SK-N-SH (cell line): ENCODE data around the gene MACROD1. TPM values are rescaled to one million over a fixed set of nuclear protein-coding genes. Genes with fewer than 3 reads are reported as not detected.

ENCODE experiments used
- CTCF ChIA-PET: fragments of 300-600, 350-600 bp; formaldehyde crosslinking; extraction: SDS; loops from one replicate; lab custom pipeline; 2021; lab: Yijun Ruan, JAX
- POLR2A ChIA-PET: fragments of 350-600 bp; sonication (Branson Sonifier 250); formaldehyde crosslinking; extraction: SDS; loops from one replicate; lab custom pipeline; 2020; ENCODE audit warnings: antibody characterized with exemption, inconsistent platforms; lab: Yijun Ruan, JAX
- DNase-seq: peaks from one replicate; pipeline ENCODE4 v3.0.0; 2012
- H2AFZ ChIP-seq: fragments of 200-600 bp; sonication (generic); 2 replicates; pipeline ENCODE4 v1.8.1; 2016; ENCODE audit warnings: antibody characterized with exemption, mild to moderate bottlenecking, low read depth
- H3F3A ChIP-seq: fragments of 200-600 bp; sonication (generic); replicated peaks from 2 replicates; pipeline ENCODE3; 2016; ENCODE audit warnings: antibody characterized with exemption, mild to moderate bottlenecking; ENCODE audit not compliant: insufficient read depth
- H3K27ac ChIP-seq, 2 experiments: fragments of 200-500 bp in 1 of 2; fragments of 200-600 bp in 1 of 2; sonication (Bioruptor generic) in 1 of 2; sonication (generic), shearing (Covaris generic) in 1 of 2; 2 replicates each; pipeline versions ENCODE4 v1.5.1 to v1.6.1; 2014 to 2016; ENCODE audit warnings: low read depth in 2 of 2, inconsistent platforms in 1 of 2, low read length in 1 of 2, mild to moderate bottlenecking in 1 of 2, mixed read lengths in 1 of 2
- H3K27me3 ChIP-seq: fragments of 200-600 bp; sonication (generic), shearing (Covaris generic); 2 replicates; pipeline ENCODE4 v1.6.1; 2016; ENCODE audit warnings: mixed run types; ENCODE audit not compliant: insufficient read depth
- H3K36me3 ChIP-seq, 2 experiments: fragments of 200-500 bp in 1 of 2; fragments of 200-600 bp in 1 of 2; sonication (Bioruptor generic) in 1 of 2; sonication (generic) in 1 of 2; replicated peaks in 1 of 2; 2 replicates each; pipeline versions ENCODE3 to v1.5.1; 2014 to 2016; ENCODE audit warnings: low read length in 1 of 2, mild to moderate bottlenecking in 1 of 2; ENCODE audit not compliant: insufficient read depth in 2 of 2, control insufficient read depth in 1 of 2
- H3K4me1 ChIP-seq, 2 experiments: fragments of 200-500 bp in 1 of 2; fragments of 200-600 bp in 1 of 2; sonication (Bioruptor generic) in 1 of 2; sonication (generic), shearing (Covaris generic) in 1 of 2; 2 replicates each; pipeline versions ENCODE4 v1.5.1 to v1.6.1; 2014 to 2016; ENCODE audit warnings: low read depth in 1 of 2, low read length in 1 of 2, mixed run types in 1 of 2; ENCODE audit not compliant: insufficient read depth in 2 of 2, control insufficient read depth in 1 of 2
- H3K4me2 ChIP-seq: fragments of 200-600 bp; sonication (generic), shearing (Covaris generic); 2 replicates; pipeline ENCODE4 v1.6.1; 2017; ENCODE audit warnings: mixed run types
- H3K4me3 ChIP-seq, 2 experiments: fragments of 200-500 bp in 1 of 2; fragments of 200-600 bp in 1 of 2; sonication (Bioruptor generic) in 1 of 2; sonication (generic), shearing (Covaris generic) in 1 of 2; 2 replicates each; pipeline versions ENCODE4 v1.5.1 to v1.8.1; 2014 to 2016; ENCODE audit warnings: low read depth in 2 of 2, inconsistent platforms in 1 of 2, low read length in 1 of 2, mild to moderate bottlenecking in 1 of 2, mixed read lengths in 1 of 2, moderate library complexity in 1 of 2
- H3K79me2 ChIP-seq: fragments of 200-600 bp; sonication (generic); 2 replicates; pipeline ENCODE4 v1.8.1; 2017; ENCODE audit warnings: mild to moderate bottlenecking; ENCODE audit not compliant: insufficient read depth
- H3K9ac ChIP-seq: fragments of 200-600 bp; sonication (generic); 2 replicates; pipeline ENCODE4 v1.6.1; 2017; ENCODE audit warnings: mixed run types
- H3K9me2 ChIP-seq: fragments of 200-600 bp; sonication (generic); 2 replicates; pipeline ENCODE4 v1.6.1; 2017; ENCODE audit warnings: mixed run types
- H3K9me3 ChIP-seq: fragments of 200-600 bp; sonication (generic); 2 replicates; pipeline ENCODE4 v1.6.1; 2017; ENCODE audit warnings: mixed run types, mild to moderate bottlenecking, moderate library complexity
- H4K20me1 ChIP-seq: fragments of 200-600 bp; sonication (generic); 2 replicates; pipeline ENCODE4 v1.6.1; 2017; ENCODE audit warnings: mild to moderate bottlenecking, mixed run types; ENCODE audit not compliant: insufficient read depth
- CHD2 ChIP-seq: fragments of 150-350 bp; IDR thresholded peaks from 2 replicates; pipeline ENCODE4 v1.6.1; 2018; ENCODE audit warnings: low read length; ENCODE audit not compliant: partially characterized antibody
- EP300 ChIP-seq, 2 experiments: IDR thresholded peaks; 2 replicates each; pipeline versions ENCODE4 v1.4.0 to v1.6.1; 2012; ENCODE audit warnings: borderline replicate concordance in 1 of 2, low read depth in 1 of 2, low read length in 1 of 2
- RFX5 ChIP-seq: IDR thresholded peaks from 2 replicates; pipeline ENCODE4 v1.6.1; 2012; ENCODE audit warnings: mild to moderate bottlenecking, improper control_type of control experiment, low read length
- SMC3 ChIP-seq: IDR thresholded peaks from 2 replicates; pipeline ENCODE4 v1.6.1; 2012; ENCODE audit warnings: low read depth, low read length, improper control_type of control experiment
- TCF12 ChIP-seq: IDR thresholded peaks from 2 replicates; pipeline ENCODE4 v1.4.0; 2012
- YY1 ChIP-seq: IDR thresholded peaks from 2 replicates; pipeline ENCODE4 v1.4.0; 2012; ENCODE audit warnings: low read depth, mild to moderate bottlenecking
- WGBS: methylation state at CpG from one replicate; pipeline ENCODE4 v1.1.6; 2017; ENCODE audit warnings: low lambda C conversion rate; 5-methylcytosine and 5-hydroxymethylcytosine counted together
- polyA plus RNA-seq, 3 experiments: library from polyadenylated mRNA; depleted of rRNA; stranded (reverse); fragments of >200 nt; gene quantifications; 2 replicates each; pipeline ENCODE4 v1.2.3, GENCODE V29; 2012
- TF ChIP-seq, protein P1 (sequence below): fragments of 200-600 bp; sonication (generic); IDR thresholded peaks from 2 replicates; pipeline ENCODE4 v1.6.1; 2017; ENCODE audit warnings: antibody characterized with exemption, mild to moderate bottlenecking, moderate library complexity

Gene MACROD1
- polyA plus RNA-seq, 1 of the 3 experiments (the other 2 are of a cell fraction), result 49.1 TPM

DNA sequence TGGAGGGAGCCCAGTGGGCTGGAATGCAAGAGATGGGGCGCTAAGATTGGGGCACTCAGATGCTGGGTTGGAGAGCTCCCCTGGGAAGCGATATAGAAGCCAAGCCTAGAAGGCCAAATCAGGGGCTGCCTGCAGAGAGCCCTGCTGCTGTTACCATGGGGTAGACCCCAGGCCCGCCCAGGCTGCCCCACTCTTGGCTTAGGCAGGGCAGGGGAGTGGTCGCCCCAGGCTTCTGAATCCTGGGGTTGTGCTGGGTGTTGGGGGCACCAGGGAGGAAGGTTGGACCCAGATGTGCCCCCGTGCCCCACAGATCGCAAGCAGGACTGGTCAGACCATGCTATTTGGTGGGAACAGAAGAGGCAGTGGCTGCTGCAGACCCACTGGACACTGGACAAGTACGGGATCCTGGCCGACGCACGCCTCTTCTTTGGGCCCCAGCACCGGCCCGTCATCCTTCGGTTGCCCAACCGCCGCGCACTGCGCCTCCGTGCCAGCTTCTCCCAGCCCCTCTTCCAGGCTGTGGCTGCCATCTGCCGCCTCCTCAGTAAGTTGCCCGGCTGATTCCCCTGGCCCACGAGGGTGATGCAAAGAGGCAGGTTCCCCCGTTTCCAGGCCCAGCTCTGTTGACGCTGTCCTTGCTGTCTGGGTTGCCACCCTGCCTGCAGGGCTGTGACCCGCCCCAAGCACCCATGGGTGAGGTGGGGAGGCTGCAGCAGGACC lies 44.5 kb upstream of the MACROD1 start (continued):
- TF ChIP-seq CHD2, result no peak

DNA sequence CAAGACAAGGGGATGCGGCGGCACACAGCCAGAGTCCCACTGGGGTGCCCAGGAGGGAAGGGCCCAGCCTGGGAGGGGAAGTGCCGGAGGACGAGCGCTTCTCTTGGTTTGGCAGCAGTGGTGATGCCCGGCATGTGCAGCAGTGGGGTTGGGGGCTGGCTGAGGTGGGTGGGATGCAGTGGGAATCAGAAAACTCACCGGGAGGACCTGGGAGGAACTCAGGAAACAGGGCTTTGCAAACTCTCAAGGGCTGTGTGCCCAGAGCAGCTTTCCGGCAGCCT lies 43.6 kb upstream of the MACROD1 start:
- no peaks in the 10 kb centered on the region for H3K9me2 ChIP-seq
- H3K9ac ChIP-seq, result no peak overlapping the region
- no peaks in the 10 kb centered on the region for H3K27me3 ChIP-seq
- H3K79me2 ChIP-seq, result no peaks in the 10 kb centered on the region; the same call in 1 of the 2 replicates
- DNase-seq, result no peak
- no peak for TF ChIP-seq RFX5
- no peak for TF ChIP-seq CHD2
- TF ChIP-seq SMC3, result no peak
- 93% methylated on average over 6 of the region's 8 CpGs for WGBS
- H3K27ac ChIP-seq, result no peak overlapping the region
- H3K4me3 ChIP-seq, result no peak overlapping the region
- H2AFZ ChIP-seq, result no peak overlapping the region
- no peak overlapping the region for H3K4me2 ChIP-seq
- peaks cover 6% of the 10 kb centered on the region for H3F3A ChIP-seq
- no peaks in the 10 kb centered on the region for H3K9me3 ChIP-seq
- CTCF ChIA-PET, result no interaction called here
- POLR2A ChIA-PET, result interaction anchor here (1.7 kb wide), 1 partner anchor 17 kb away, joined by 6 read pairs; the partner anchor contains the start of genes NUDT22 and TRPT1
- no peaks in the 10 kb centered on the region for H4K20me1 ChIP-seq
- H3K36me3 ChIP-seq, result peaks cover 10% of the 10 kb centered on the region in 2 experiments
- H3K4me1 ChIP-seq, result peaks cover 0 to 21% of the 10 kb centered on the region in 2 experiments; a peak in 3 of 4 replicates

DNA sequence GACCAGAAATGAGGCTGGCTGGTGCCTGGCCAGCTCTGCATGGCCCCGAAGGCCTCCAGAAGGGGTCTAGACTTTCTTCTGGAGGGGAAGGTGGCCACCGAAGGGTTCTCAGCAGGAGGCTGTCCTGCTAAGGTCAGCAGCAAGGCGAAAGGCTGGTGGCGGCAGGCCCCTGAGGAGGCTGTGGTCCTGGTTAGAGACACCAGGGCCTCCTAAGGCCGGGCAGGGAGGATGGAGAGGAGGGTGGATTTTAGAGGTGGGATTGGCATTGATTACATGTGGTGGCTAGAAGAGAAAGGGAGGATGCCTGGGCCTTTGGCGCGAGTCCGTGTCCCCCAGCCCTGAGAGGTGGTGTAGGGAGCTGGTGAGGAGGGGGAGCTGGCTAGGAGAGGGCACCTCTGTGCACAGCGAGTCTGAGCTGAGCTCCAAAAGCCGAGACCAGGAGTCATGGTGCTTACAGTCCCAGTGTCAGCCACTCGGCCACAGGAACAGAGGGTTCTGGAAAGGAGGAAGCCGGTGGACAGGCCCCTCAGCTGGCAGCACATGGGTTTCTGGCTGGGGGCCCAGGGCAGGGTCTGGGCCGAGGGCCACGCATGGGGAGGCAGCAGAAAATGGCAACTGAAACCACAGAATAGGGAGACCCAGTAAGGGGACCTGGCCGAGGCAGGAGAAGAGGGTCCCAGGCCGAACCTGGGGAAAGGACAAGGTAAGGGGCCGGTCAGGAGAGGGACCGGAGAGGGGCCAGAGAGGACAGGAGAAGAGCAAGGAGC lies 43.1 kb upstream of the MACROD1 start:
- peaks cover 4% of the 10 kb centered on the region for H4K20me1 ChIP-seq
- H3K9me3 ChIP-seq, result no peaks in the 10 kb centered on the region
- no peak overlapping the region for H3K27ac ChIP-seq
- H3K4me1 ChIP-seq, result peaks cover 4 to 25% of the 10 kb centered on the region in 2 experiments; a peak in 3 of 4 replicates
- POLR2A ChIA-PET, result interaction anchor here (1.1 to 1.7 kb wide), 2 partner anchors 17 to 95 kb away, joined by 3 to 6 read pairs; partner anchors contain the start of genes NUDT22 and TRPT1
- H3K27me3 ChIP-seq, result no peaks in the 10 kb centered on the region
- peaks cover 11% of the 10 kb centered on the region for H3F3A ChIP-seq
- H3K9ac ChIP-seq, result no peak overlapping the region
- H3K79me2 ChIP-seq, result no peaks in the 10 kb centered on the region; the same call in 1 of the 2 replicates
- CTCF ChIA-PET, result no interaction called here
- WGBS, result 96% methylated on average over 18 of the region's 18 CpGs
- TF ChIP-seq YY1 (no peak), TCF12 (no peak), EP300 (IDR thresholded peaks at IDR 0.05; ENCODE audit: borderline replicate concordance in 1 of 2, low read depth in 1 of 2, low read length in 1 of 2) (no peak)
- TF ChIP-seq, protein P1, sequence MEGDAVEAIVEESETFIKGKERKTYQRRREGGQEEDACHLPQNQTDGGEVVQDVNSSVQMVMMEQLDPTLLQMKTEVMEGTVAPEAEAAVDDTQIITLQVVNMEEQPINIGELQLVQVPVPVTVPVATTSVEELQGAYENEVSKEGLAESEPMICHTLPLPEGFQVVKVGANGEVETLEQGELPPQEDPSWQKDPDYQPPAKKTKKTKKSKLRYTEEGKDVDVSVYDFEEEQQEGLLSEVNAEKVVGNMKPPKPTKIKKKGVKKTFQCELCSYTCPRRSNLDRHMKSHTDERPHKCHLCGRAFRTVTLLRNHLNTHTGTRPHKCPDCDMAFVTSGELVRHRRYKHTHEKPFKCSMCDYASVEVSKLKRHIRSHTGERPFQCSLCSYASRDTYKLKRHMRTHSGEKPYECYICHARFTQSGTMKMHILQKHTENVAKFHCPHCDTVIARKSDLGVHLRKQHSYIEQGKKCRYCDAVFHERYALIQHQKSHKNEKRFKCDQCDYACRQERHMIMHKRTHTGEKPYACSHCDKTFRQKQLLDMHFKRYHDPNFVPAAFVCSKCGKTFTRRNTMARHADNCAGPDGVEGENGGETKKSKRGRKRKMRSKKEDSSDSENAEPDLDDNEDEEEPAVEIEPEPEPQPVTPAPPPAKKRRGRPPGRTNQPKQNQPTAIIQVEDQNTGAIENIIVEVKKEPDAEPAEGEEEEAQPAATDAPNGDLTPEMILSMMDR, result no peak
- no peak overlapping the region for H3K4me2 ChIP-seq
- H3K36me3 ChIP-seq, result peaks cover 10 to 13% of the 10 kb centered on the region in 2 experiments
- DNase-seq, result peak; percentile 39
- no peak overlapping the region for H3K4me3 ChIP-seq
- no peak overlapping the region for H2AFZ ChIP-seq
- H3K9me2 ChIP-seq, result no peaks in the 10 kb centered on the region
